Left kidney (tissue), 2 donors: ENCODE results near the gene RGL2. TPM values are rescaled to one million over a fixed set of nuclear protein-coding genes. Genes with fewer than 3 reads are reported as not detected.
A peak's percentile ranks its signal among the peaks of the same experiment; 100 is the strongest.
"Not testable (repeated sequence)": the region's sequence is repeated elsewhere in the genome, so short reads cannot be mapped to it uniquely, and the experiment has no call there.

Experiments
- DNase-seq: peaks from one replicate; pipeline ENCODE4 v3.0.0-alpha.2; 2013
- polyA plus RNA-seq: library from polyadenylated mRNA; unstranded; fragments of 120-200 nt; gene quantifications from one replicate; pipeline ENCODE4 v1.2.1, GENCODE V29; 2013; ENCODE audit not compliant: insufficient read length

Gene RGL2
- polyA plus RNA-seq, 1 donor: 119 TPM

GRCh38 chr6:33294086-33294823 lies 4.5 kb downstream of the RGL2 start:
- DNase-seq: no peak

GRCh38 chr6:33292996-33293682 lies 5.6 kb downstream of the RGL2 start:
- DNase-seq: no peak

GRCh38 chr6:33290459-33290858 lies 8.3 kb downstream of the RGL2 start:
- DNase-seq: no peak

- no peak for DNase-seq
These were observed 8.9 kb downstream of the RGL2 start for GRCh38 chr6:33289784-33290315.

DNA sequence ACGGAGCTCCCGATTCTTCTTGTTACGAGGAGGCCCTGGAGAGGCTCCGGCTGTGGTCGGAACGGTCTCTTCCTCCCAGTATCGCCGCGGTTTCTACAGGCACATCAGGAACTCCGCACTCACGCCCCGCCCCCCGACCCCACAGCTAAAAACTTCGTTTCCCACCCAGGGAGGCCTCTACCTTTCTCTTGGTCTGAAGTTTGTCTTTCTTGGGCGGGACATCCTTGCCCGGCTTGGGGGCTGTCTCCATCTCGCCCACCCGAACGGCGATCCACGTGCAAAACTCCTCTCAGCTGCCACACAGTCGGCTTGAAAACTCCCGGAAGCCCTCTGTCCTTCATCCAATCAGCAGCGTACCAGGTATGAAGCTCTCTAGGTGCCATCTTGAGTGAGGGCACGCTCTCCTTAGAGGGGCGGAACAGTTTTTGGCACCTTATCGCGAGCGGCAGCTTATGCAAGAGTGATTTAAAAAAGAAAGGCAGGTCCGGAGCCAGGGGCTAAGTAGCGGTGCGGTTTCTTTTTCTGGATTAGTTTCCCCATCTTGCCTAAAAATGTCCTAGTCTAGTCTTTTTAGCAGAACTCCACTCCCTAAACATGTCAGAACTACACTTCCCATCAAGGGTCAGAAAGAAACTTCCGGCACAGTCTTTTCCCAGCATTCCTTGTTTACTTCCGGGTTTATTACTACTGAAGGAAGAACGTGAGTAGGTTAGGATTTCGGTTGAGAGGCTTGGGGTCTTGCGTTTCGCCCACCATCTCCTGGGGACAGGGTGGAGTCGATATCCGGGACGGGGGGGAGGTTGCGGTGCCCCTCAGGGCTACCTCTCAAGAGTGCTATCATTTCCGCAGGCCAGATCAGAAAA lies 9.6 kb downstream of the RGL2 start, which contains the start of the genes PFDN6 and WDR46:
TSS of gene PFDN6 (plus strand) at position 681 of the 863 bp plus-strand sequence. CDS start 256 bp downstream, outside the sequence.
TSS of gene WDR46 (minus strand) at position 319 of the 863 bp plus-strand sequence. CDS start at position 250, 69 bp downstream.
- peak; percentile 94 for DNase-seq

DNA sequence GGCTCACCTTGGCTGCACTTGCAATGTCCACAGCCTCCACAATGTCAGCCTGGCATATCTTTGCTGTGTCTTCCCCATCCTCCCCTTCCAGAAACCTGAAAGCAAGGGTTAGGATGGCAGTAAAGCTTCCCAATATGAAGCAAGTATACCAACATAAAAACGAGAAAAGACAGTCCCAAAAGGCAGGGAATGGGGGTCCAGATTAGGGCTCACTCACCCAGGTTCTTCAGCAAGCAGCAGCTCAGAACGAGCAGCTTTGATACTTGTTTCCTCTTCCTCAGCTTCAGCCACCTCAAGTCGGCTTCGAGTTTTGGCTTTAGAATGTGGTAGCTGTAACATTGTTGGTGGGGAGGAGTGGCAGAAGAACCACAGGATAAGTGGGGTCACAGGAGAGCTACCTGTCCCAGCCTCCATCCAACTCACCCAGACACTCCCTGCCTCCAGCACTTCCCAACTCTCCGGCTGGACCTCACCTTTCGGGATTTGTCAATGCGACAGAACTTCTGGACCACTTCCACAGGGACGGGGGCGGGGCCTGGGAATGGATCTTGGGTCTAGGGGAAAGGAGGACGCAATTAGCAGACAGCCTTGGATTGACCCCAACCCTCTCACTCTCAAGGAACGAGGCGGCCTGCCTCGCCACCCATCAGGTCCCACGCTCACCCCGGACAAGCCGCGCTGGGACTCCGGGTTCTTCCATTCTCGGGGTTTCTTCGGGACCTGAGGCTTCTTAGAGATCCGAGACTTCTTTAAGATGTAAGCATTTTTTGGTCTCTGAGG lies 10.4 kb downstream of the RGL2 start:
- DNase-seq: no peak

DNA sequence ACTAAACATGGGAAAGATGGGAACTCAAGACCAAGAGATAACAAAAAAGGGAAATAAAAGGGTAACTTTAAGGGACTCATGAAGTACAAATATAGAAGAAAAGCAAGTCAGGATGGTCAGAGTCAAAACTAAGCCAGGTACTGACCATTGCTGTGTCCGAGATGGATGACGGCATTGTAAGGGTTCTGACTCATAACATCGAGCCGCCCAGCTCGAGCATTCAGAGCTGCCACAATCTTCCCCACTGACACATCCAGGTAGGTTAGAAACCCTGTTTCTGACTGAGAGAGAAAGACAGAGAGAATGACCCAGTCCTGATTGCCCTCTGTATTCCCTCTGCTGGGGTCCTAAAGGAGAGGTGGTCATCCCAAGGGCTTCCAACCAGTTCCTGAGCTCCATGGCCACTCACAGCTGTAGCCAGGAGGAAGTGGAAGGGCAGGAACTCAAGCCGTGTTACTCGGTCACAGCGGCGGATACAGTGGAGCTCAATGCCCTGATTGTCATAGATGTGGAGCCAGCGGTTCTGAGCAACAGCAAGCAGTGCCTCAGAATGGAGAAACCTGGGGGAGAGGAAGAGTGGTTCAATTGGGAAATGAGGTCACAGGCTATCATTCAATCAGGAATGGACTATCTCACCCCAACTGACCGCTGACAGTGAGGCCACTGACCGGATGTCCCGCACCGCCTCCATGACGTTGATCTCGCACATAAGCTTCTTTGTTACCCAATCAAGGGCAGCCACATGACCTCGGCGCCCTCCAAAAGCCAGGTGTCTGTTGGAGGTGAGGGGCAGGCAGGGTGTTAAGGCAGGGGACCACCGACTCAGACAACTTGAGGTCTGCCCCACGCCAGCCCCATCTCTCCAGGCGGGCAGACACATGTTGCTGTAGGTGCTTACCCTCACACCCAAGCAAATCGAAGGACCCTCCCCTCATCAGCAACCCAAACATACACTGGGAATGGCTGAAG lies 11.5 kb downstream of the RGL2 start:
- no peak for DNase-seq

- DNase-seq: not testable (repeated sequence)
These were observed 13.5 kb downstream of the RGL2 start for GRCh38 chr6:33285214-33285613.

- DNase-seq: no peak
These were observed 18.2 kb downstream of the RGL2 start for GRCh38 chr6:33280539-33280938.

DNA sequence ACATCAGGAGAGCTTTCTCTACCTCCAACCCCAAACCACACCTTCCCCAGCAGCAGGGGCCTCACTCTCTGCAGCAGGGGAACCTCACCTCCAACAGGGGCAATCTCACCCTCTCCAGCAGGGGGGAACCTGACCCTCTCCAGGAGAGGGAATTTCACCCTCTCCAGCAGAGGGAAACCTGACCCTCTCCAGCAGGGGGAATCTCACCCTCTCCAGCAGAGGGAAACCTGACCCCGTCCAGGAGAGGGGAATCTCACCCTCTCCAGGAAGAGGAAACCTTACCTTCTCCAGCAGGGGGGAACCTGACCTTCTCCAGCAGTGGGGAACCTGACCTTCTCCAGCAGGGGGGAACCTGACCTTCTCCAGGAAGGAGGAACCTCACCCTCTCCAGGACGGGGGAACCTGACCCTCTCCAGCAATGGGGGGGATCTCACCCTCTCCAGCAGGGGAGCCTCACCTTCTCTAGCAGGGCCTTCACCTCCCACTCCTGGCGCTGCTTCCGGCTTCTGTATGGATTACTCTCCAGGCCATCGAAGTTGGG lies 18.7 kb downstream of the RGL2 start:
- DNase-seq: peak; percentile 22

DNA sequence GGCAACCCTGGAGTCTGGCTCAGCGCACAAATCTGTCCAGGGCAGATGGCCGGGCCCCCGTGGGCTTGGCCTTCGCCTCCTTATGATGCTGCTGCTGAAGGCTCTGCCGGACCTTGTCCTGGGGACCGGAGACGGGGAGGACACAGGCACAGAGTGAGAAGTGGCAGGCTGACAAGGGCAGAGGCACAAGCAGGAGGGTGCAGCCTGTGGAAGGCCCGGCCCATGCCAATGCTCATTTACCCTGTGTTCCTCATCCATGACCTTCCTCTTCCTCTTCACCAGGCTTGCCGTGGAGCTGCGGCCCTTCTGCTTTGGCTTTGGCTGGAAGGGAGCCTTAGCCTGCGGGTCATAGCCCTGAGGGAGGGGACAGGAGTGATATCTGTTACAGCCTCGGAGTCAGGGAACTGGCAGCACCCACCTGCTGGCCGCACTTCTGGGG lies 19.5 kb downstream of the RGL2 start:
- DNase-seq: no peak

DNA sequence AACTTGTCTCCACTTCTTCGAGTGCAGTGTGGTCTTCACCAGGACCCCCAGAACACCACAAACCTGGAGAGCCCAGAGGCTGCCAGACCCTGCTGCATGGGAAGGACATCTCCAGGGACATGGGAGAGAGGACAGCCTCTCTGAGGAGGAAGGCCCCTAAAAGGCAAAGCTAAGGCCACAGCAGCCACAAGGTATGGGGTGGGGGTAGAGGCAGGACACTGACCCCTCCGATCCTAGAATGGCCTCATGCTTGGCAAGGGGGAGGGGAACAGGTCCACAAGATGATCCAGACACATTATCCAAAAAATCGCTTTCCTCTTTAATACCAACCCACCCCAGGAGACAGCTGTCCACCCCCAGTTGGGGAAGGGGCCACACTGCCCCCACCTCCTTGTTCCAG lies 19.9 kb downstream of the RGL2 start:
- no peak for DNase-seq

DNA sequence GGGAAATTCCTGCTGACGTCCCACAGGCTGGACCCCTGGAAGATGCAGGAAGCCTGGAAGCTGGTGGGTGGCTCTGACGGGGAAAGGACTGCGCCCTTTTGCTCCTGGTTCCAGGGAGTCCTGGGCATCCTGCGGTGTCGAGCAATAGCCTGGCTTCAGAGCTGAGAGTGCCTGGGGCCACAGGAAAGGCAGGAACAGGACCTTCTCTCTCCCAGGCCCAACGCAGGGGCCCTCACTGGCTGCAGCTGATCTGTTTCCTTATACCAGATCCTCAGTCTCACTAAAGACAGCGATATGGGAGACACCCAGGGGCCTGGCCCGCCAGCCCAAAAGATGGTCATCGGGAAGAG lies 20.4 kb downstream of the RGL2 start:
- DNase-seq: no peak

- no peak for DNase-seq
These were observed 20.9 kb downstream of the RGL2 start for GRCh38 chr6:33277663-33278391.

- peak; percentile 68 for DNase-seq
These were observed 21.7 kb downstream of the RGL2 start, which contains the start of gene B3GALT4 for GRCh38 chr6:33276864-33277662. Gene B3GALT4, plus strand, starts transcription at chr6:33277123. Its CDS starts 297 bp downstream, at chr6:33277420.

DNA sequence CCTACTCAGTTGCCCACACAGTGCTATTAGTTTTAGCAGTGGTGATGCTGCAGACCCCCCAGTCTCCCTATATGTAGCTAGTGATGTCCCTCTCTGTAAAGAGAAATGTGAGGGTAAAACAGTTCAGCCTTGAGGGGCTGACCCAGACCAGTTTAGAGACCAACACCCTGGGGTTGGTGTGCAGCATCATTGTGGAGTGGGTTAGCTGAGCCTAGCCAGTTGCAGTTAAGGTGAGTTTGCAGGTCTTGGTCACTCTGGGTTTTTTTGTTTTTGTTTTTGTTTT lies 22.2 kb downstream of the RGL2 start:
- no peak for DNase-seq

DNA sequence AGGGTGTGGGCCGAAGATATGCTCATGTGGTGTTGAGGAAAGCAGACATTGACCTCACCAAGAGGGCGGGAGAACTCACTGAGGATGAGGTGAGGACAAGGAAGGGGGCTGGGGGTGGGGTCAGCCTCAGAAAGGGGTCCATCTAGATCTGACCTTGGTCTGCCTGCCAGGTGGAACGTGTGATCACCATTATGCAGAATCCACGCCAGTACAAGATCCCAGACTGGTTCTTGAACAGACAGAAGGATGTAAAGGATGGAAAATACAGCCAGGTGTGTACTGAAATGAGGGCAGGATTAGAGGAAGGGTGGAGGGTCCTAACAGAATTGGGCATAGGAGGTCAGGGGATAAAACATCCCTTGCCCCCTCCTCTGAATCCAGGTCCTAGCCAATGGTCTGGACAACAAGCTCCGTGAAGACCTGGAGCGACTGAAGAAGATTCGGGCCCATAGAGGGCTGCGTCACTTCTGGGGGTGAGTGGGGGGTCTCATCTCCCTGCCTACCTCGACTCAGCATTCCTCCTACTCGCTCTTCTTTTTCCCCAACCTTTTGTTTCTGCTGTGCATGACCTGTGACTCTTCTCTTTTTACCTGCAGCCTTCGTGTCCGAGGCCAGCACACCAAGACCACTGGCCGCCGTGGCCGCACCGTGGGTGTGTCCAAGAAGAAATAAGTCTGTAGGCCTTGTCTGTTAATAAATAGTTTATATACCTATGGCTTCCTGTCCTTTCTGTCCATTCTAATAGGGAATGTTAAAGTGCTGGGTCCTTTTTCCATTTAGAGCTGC lies 22.8 kb downstream of the RGL2 start:
- not testable (repeated sequence) for DNase-seq
